ENCODE data around the gene PCDHGA3.
"Not testable (repeated sequence)": the region's sequence is repeated elsewhere in the genome, so short reads cannot be mapped to it uniquely, and the experiment has no call there.

Gene PCDHGA3

DNA sequence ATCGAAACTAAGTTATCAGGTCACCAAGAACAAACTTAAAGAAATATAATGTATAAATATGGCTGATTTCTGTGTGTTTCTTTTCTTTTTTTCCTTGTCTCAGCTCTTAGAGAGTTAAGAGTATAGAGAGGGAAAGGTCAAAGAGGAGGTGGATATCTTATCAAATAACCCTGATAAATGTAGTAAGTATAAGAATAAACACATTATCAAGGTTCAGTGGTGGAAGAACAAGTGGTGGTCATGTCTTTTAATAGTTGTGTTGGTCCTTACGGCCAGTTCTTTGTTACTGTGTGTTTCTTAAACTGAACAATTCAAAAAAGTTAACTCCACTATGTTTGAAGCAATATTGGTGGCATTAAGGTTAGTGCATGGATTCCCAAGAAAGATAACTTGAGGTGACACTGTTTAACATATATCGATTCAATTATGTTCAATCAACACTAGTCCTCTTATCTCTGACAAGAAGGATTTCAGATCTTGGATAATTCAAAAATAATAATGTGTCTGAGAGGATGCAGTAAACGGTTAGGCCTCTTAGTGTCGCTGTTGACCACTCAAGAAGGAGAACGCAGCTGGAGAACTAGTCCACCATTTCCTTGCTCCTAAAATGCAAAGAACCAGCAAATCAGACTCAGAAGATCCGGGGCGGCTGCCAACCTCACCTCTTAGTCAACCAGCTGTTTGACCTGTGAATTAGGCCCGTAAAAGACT, at the start of gene PCDHGA3:
Gene PCDHGA3, plus strand, starts transcription at position 588 of the 711 bp plus-strand sequence. CDS start 205 bp downstream, outside the sequence.
- peak; percentile 51 for DNase-seq (ENCODE audit: low read depth)

DNA sequence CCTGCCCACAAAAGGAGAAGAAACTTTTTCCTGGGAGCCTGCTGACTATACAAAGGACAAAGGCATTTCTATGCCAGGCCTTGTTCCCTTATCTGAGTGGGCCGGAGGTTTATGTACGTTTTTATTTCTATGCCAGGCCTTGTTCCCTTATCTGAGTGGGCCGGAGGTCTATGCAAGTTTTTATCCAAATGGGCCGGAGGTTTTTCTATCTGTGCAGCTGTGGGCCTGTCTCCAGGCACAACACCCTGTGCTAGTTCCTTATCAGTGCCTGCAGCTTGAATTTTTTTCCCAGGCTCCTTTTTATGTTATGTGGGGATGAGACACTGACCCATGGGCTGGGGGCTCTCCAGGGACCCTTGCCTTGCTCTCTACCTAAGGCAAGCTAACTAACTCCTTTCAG, 45.3 kb upstream of the PCDHGA3 start:
- no peak for DNase-seq (ENCODE audit: low read depth)

DNA sequence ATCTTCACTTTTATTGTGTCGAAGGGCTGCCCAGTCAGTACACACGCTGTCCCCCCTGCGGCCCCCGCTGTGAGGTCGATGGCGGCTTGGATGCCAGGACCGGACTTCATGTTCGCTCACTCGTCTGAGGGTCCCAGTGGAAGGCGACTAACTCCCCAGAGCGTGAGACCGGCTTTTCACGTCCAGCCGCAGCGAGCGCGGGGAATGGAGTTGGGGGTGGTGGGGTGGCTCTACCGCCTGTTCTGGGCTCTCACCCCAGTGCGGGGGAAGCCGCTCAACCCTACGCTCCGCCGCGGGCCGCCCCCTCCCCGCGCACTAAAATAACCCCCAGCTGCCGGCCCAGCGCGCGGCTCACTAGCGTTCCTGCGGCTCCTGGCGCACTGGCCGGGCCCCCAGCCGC, 39.9 kb upstream of the PCDHGA3 start, which contains the start of gene SLC25A2:
Gene SLC25A2, minus strand, starts transcription at position 294 of the 400 bp plus-strand sequence. Its CDS starts 184 bp downstream, at position 110.
- no peak for DNase-seq (ENCODE audit: low read depth)

DNA sequence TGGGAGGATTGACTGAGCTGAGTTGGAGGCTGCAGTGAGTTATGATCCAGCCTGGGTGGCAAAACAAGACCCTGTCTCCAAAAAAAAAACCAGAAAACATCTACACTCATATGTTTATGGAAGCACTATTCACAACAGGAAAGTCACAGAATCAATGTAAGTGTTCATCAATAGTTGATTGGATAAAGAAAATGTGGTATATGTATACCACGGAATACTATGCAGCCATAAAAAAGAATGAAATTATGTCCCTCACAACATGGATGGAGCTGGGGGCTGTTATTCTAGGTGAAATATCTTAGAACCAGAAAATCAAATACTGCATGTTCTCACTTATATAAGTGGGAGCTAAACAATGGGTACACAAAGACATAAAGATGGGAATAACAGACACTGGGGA, 37.0 kb upstream of the PCDHGA3 start:
- no peak for DNase-seq (ENCODE audit: low read depth)

DNA sequence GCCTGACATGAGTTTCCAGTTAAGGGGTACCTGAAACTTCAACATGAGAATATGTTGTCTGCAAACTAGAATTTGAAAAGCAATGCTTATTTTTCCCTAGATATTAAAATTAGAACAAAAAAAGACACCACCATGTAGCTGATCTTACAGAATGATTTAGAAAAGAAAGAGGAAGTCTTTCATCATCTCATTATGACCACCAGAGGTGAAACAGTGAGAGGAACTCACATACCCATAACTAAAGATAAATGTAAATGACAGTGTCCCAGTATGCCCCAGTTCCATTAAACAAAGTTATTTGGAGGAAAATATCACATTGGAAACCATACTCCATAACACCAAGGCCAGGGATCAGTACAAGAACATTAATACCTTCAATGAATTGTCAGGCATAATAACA, 29.9 kb upstream of the PCDHGA3 start:
- DNase-seq (ENCODE audit: low read depth), result no peak

DNA sequence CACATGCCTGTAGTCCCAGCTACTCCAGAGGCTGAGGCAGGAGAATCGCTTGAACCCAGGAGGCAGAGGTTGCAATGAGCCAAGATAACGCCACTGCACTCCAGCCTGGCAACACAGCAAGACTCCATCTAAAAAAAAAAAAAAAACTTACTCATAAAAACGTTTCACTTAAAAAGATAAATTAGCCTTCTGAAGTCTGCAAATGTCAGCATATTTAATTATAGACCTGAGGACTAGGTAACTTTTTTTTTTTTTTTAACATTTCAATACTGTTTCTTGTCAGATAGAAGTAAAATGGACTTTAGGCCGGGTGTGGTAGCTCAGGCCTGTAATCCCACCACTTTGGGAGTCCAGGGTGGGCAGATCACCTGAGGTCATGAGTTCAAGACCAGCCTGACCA, 26.7 kb upstream of the PCDHGA3 start:
- DNase-seq (ENCODE audit: low read depth), result not testable (repeated sequence)

DNA sequence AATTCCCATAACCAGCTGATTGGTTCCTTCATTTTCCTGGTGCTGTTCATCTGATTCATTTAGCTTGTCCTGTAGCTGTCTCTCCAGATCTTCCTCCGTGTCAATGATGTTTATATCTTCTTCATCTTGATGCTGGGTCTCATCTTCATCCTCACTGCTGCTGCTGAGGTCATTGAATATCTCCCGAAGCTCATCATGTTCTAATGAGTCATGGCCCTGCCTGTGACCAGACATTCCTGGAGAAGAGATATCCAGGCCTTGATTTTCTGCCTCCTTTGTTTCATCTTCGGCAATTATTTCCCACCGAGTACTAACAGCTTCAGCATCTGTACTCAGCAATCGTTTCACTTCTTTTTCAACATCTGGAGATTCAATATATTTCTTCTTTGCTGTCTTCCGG, 24.4 kb upstream of the PCDHGA3 start:
- no peak for DNase-seq (ENCODE audit: low read depth)

DNA sequence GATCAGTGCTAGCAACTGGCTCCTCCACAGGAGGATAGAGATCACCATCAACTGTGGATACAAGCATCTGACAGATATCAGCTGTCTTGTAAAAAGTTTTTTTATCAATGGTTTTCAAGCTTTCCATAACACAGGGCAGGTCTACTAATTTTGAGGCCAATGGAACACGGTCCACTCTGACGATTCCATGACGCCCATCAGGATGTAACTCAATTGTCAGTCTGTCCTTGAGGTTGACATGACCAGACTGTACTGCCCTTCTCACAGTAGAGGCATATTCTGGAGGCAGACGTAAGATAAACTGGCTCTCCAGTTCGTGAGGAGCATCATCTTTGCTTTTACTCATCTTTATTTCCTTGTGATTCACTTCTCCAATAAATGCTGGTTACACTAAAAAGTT, 23.9 kb upstream of the PCDHGA3 start:
- no peak for DNase-seq (ENCODE audit: low read depth)

DNA sequence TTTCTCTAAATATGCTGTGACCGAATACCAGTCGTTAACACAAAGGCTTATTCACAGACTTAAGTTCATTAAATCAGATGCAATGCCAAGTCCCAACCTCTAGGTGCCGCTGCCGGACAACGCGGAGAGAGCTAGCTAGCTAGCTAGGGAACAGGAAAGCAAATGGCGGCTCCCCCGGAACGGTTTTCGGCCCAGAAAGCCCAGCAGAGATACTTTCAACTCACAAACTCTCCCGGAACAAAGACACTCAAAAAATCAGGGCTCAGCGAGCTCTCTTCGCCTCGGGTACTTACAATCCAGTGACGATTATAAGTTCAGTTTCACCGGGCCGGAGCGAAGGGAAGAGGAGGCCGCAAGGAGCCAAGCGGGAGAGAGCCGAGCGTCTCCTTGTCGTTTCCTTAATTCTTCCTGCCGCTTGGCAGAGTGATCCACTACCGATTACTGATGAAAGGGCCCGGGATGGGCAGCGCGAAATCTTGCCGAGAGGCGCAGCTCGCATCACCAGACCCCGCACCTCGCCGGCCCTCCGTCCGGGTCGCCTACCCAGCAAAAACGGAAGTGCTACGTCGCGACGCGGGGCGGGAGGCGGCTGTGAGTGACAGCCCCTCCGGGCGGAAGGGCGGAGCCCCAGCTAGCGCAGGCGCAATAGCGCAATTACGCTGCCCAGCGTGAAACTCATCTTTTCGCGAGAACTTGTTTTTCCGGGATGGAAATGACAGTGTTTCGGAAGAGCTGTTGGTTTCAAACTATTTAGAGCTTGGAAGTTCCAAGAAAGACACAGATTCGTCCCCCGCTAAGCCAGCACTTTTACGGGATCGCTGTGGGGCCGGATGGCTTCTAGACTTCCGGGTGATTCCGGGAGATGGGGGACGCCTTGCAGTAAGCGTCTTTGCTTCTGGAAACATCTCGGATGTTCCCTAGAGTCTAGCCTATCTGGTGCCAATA, 23.1 kb upstream of the PCDHGA3 start, which contains the start of gene TAF7:
Gene TAF7, minus strand, starts transcription at position 560 of the 945 bp plus-strand sequence. CDS start 740 bp downstream, outside the sequence.
- DNase-seq (ENCODE audit: low read depth), result peak; percentile 91

DNA sequence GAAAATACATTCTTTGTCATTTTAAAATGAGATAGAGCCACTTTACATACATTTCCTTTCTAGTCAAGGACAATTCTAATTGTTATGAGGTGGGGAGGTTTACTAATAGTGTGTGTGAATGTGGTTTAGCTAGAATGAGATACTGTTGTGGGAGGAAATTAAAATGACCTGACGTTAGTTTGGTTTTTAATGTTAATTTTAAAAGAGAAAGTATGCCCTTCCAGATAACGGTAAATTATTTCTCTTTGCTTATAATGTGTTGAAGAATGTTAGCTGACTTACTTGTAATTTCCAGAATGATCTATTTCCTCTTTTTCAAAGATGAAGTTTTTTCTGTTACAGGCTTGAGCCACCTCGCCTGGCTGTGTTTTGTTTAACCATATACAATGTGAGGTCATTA, 21.4 kb upstream of the PCDHGA3 start:
- no peak for DNase-seq (ENCODE audit: low read depth)

DNA sequence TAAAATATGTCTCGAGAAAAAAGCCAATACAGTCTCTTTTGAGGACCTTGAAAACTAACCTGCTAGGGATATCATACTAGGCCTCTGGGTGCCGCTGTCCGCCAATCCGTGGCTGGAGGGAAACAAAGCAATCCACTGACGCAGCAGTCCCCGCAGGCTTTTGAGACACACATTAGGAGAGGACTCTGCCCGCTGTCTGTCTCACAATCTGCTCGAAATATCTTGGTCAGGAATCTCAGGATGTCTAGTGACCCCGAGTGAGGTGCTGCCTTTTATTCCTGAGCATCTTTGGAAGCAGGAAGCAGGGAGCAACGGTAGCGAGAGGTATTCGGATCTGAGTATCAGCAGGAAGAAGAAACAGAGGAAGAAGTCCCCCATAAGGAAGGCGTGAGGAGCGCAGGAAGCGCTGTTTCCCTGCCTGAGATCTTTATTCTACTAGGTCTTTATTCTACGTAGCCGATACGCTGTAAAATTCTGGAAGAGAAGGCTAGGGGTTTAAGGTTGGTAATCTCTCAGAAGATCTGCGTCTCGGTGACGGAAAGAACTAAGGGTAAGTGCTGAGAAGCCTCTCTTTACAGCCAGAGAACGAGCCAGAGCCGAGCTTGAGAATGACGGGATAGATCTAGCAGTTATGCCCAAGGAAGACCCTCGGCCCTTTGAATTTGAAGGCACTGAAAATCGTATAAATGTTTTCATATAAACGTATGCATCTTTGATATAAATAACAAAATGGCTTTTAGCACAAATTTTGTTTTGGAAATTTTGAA, 17.4 kb upstream of the PCDHGA3 start:
- DNase-seq (ENCODE audit: low read depth), result peak; percentile 68

DNA sequence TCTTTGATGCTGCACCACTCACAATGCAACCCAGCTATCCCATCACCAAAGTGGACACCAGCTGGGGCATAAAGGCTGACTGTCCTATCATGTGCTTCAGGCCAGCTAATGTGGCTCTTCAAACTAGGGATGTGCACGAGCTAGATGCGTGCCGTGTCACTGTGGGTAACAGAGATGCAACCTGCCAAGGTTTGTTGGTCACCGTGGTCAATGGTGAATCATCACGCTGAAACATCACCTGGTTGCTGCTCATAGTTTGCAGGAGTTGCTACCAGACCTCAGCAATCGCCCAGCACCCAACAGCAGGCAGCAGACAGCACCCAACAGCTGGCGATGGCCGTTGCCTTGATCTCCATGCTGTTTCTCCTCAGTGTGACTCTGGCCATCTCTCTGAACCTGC, 15.4 kb upstream of the PCDHGA3 start:
- no peak for DNase-seq (ENCODE audit: low read depth)

DNA sequence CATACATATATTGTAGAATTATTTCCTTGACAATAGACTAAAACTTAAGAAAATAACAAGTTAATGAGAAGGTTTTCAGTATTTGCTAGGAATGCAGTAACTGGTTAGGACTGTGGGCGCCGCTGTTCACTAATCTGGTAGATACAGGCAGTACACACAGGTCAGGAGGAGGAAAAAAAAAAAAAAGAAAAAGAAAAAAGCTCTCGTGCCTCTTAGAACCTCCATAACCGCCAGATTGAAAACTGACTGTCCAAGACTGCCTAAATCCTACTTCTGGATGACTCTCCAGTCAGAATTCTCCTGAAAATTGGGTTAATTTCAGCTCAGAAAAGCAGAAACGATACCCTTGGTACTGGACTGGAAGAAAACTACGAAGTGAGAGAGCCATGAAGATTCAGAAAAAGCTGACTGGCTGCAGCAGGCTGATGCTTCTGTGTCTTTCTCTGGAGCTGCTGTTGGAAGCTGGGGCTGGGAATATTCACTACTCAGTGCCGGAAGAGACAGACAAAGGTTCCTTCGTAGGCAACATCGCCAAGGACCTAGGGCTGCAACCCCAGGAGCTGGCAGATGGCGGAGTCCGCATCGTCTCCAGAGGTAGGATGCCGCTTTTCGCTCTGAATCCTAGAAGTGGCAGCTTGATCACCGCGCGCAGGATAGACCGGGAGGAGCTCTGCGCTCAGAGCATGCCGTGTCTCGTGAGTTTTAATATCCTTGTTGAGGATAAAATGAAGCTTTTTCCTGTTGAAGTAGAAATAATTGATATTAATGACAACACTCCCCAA, 13.1 kb upstream of the PCDHGA3 start, which contains the start of gene PCDHGA1:
Gene PCDHGA1, plus strand, starts transcription at position 216 of the 782 bp plus-strand sequence.
- peak; percentile 59 for DNase-seq (ENCODE audit: low read depth)

DNA sequence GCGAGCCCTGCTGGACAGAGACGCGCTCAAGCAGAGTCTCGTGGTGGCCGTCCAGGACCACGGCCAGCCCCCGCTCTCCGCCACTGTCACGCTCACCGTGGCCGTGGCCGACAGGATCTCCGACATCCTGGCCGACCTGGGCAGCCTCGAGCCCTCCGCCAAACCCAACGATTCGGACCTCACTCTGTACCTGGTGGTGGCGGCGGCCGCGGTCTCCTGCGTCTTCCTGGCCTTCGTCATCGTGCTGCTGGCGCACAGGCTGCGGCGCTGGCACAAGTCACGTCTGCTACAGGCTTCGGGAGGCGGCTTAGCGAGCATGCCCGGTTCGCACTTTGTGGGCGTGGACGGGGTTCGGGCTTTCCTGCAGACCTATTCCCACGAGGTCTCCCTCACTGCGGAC, 11.1 kb upstream of the PCDHGA3 start:
- DNase-seq (ENCODE audit: low read depth), result not testable (repeated sequence)

DNA sequence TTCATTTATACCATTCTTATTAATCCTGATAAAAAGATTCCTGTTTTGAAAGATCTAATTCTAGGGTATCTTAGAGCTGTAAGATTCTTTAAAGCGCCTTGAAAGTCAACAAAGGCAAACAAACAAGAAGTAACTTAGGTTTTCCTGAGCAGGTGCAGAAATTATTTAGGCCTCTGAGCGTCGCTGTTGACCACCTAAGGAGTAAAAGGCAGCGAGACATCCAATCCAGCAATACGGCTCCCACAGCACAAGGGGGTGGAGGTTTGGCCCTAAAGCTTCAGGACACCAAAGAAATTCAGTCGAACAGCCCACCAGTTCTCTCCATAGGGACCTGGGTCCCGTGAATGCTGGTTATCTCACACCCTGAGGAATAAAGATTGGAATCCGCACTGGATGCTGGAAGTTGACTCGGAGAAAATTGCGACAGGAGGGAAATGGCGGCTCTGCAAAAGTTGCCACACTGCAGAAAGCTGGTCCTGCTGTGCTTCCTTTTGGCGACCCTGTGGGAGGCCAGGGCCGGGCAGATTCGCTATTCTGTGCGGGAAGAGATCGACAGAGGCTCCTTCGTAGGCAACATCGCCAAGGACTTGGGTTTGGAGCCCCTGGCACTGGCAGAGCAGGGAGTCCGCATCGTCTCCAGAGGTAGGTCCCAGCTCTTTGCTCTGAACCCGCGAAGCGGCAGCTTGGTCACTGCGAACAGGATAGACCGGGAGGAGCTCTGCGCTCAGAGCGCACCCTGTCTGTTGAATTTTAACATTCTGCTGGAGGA, 4.9 kb upstream of the PCDHGA3 start, which contains the start of gene PCDHGA2:
Gene PCDHGA2, plus strand, starts transcription at position 223 of the 769 bp plus-strand sequence.
- peak; percentile 43 for DNase-seq (ENCODE audit: low read depth)

DNA sequence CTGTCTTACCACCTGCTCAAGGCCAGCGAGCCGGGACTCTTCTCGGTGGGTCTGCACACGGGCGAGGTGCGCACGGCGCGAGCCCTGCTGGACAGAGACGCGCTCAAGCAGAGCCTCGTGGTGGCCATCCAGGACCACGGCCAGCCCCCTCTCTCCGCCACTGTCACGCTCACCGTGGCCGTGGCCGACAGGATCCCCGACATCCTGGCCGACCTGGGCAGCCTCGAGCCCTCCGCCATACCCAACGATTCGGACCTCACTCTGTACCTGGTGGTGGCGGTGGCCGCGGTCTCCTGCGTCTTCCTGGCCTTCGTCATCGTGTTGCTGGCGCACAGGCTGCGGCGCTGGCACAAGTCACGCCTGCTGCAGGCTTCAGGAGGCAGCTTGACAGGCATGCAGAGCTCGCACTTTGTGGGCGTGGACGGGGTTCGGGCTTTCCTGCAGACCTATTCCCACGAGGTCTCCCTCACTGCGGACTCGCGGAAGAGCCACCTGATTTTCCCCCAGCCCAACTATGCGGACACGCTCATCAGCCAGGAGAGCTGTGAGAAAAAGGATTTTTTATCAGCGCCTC, 2.8 kb upstream of the PCDHGA3 start:
- not testable (repeated sequence) for DNase-seq (ENCODE audit: low read depth)

DNA sequence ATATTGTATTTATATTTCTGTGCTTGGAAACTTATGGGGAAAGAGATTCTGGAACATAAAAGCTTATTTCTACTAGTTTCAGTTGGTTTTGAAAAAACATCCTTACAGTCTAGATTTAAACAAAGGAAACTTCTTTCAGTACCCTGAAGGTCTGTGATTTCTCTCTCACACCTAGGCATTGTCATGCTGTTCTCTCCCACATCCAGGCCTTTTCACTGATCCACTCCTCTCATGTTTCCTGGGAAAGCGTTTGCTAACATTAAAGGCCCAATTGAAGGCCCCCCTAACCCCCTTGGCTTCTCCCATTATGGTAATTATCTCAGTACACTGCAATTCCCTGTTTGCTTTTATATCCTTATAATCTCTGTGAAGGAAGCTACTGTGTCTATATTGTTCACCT, 856 bp upstream of the PCDHGA3 start:
- no peak for DNase-seq (ENCODE audit: low read depth)

DNA sequence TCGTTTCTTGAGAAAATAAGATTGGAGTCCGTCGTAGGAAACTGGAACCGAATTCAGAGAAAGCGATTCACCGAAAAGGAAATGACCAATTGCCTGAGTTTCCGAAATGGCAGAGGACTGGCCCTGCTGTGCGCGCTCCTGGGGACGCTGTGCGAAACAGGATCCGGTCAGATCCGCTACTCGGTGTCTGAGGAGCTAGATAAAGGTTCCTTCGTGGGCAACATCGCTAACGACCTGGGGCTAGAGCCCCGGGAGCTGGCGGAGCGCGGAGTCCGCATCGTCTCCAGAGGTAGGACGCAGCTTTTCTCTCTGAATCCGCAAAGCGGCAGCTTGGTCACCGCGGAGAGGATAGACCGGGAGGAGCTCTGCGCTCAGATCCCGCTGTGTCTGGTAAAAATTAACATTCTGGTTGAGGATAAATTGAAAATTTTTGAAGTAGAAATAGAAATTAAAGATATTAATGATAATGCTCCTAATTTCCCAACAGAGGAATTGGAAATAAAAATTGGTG, 379 bp downstream of the PCDHGA3 start:
- DNase-seq (ENCODE audit: low read depth), result no peak

DNA sequence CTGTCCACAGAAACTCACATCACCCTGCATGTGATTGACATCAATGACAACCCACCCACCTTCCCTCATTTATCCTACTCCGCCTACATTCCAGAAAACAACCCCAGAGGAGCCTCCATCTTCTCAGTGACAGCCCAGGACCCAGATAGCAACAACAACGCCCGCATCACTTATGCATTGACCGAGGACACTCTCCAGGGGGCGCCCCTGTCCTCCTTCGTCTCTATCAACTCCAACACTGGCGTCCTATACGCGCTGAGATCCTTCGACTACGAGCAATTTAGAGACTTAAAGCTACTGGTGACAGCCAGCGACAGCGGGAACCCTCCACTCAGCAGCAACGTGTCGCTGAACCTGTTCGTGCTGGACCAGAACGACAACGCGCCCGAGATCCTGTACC, 1.7 kb downstream of the PCDHGA3 start:
- DNase-seq (ENCODE audit: low read depth), result no peak

DNA sequence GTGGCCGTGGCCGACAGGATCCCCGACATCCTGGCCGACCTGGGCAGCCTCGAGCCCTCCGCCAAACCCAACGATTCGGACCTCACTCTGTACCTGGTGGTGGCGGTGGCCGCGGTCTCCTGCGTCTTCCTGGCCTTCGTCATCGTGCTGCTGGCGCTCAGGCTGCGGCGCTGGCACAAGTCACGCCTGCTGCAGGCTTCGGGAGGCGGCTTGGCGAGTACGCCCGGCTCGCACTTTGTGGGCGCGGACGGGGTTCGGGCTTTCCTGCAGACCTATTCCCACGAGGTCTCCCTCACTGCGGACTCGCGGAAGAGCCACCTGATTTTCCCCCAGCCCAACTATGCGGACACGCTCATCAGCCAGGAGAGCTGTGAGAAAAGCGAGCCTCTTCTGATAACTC, 2.4 kb downstream of the PCDHGA3 start:
- not testable (repeated sequence) for DNase-seq (ENCODE audit: low read depth)
